Fibroblast of skin of right quadriceps (primary cell): ENCODE results near the gene TMEM97.
"Not testable (repeated sequence)": the region's sequence is repeated elsewhere in the genome, so short reads cannot be mapped to it uniquely, and the experiment has no call there.

Source experiments
- DNase-seq: peaks from one replicate; pipeline ENCODE4 v3.0.0-alpha.2; 2013

Gene TMEM97

GRCh38 chr17:28338769-28339212, 19.8 kb downstream of the TMEM97 start:
- DNase-seq: not testable (repeated sequence)

GRCh38 chr17:28339431-28339830, 20.4 kb downstream of the TMEM97 start:
- DNase-seq: no peak

GRCh38 chr17:28340374-28340773, 21.4 kb downstream of the TMEM97 start:
- no peak for DNase-seq

GRCh38 chr17:28341516-28341915, 22.5 kb downstream of the TMEM97 start:
- DNase-seq: no peak

- no peak for DNase-seq
Observed at GRCh38 chr17:28342313-28342712, 23.3 kb downstream of the TMEM97 start.

- DNase-seq: no peak
Observed at GRCh38 chr17:28343491-28343932, 24.5 kb downstream of the TMEM97 start.

- no peak for DNase-seq
Observed at GRCh38 chr17:28344011-28344410, 25.0 kb downstream of the TMEM97 start.

GRCh38 chr17:28344435-28344901, 25.5 kb downstream of the TMEM97 start:
- DNase-seq: no peak

GRCh38 chr17:28345419-28346198, 26.6 kb downstream of the TMEM97 start:
- DNase-seq: no peak

GRCh38 chr17:28346199-28346580, 27.2 kb downstream of the TMEM97 start:
- no peak for DNase-seq

- DNase-seq: no peak
Observed at GRCh38 chr17:28346746-28347246, 27.8 kb downstream of the TMEM97 start.

- DNase-seq: peak; percentile 85
Observed at GRCh38 chr17:28347261-28347891, 28.4 kb downstream of the TMEM97 start.

GRCh38 chr17:28348979-28349378, 30.0 kb downstream of the TMEM97 start:
- no peak for DNase-seq

- no peak for DNase-seq
Observed at GRCh38 chr17:28350271-28350670, 31.3 kb downstream of the TMEM97 start.

- peak; percentile 94 for DNase-seq
Observed at GRCh38 chr17:28357061-28357900, 38.3 kb downstream of the TMEM97 start, which contains the start of gene POLDIP2. TSS of gene POLDIP2 (minus strand) at chr17:28357527. CDS start at chr17:28357448, 79 bp downstream.

GRCh38 chr17:28357901-28358197, 38.8 kb downstream of the TMEM97 start:
- DNase-seq: no peak

- no peak for DNase-seq
Observed at GRCh38 chr17:28363186-28363585, 44.2 kb downstream of the TMEM97 start.

GRCh38 chr17:28363776-28364650, 45.0 kb downstream of the TMEM97 start:
- no peak for DNase-seq

GRCh38 chr17:28364665-28365363, 45.8 kb downstream of the TMEM97 start, which contains the start of gene SEBOX:
TSS of gene SEBOX (minus strand) at chr17:28365199. CDS start at chr17:28365151, 48 bp downstream.
- no peak for DNase-seq

- no peak for DNase-seq
Observed at GRCh38 chr17:28365487-28365886, 46.5 kb downstream of the TMEM97 start.

- DNase-seq: no peak
Observed at GRCh38 chr17:28366605-28367004, 47.6 kb downstream of the TMEM97 start.
